Measurements from ENCODE around the gene COL13A1.

- no peak for TF ChIP-seq ARNTL (CRISPR knock-in tag; IDR thresholded peaks at IDR 0.05; ENCODE audit: borderline replicate concordance, low read depth)
- TF ChIP-seq ZNF70 (CRISPR knock-in tag; IDR thresholded peaks at IDR 0.05), result no peak
- no peak for TF ChIP-seq GLIS3 (CRISPR knock-in tag; IDR thresholded peaks at IDR 0.05)
- TF ChIP-seq RARB (CRISPR knock-in tag; IDR thresholded peaks at IDR 0.05), result no peak
- no peak for TF ChIP-seq BACH2 (CRISPR knock-in tag; IDR thresholded peaks at IDR 0.05; ENCODE audit: borderline replicate concordance)
- TF ChIP-seq ISL1 (CRISPR knock-in tag; IDR thresholded peaks at IDR 0.05), result no peak
- TF ChIP-seq ZNF8 (CRISPR knock-in tag; IDR thresholded peaks at IDR 0.05), result no peak
- TF ChIP-seq CSRNP3 (CRISPR knock-in tag; IDR thresholded peaks at IDR 0.05), result no peak
- TF ChIP-seq PPARA (CRISPR knock-in tag; IDR thresholded peaks at IDR 0.05; ENCODE audit: borderline replicate concordance), result no peak
- TF ChIP-seq CREB5 (CRISPR knock-in tag; IDR thresholded peaks at IDR 0.05; ENCODE audit: low read depth), result no peak
- no peak for TF ChIP-seq POU6F1 (CRISPR knock-in tag; IDR thresholded peaks at IDR 0.05; ENCODE audit: borderline replicate concordance, low read depth)
- no peak for TF ChIP-seq ZNF565 (CRISPR knock-in tag; conservative IDR thresholded peaks at IDR 0.05; ENCODE audit: low read depth)
- TF ChIP-seq ZFP30 (CRISPR knock-in tag; IDR thresholded peaks at IDR 0.05), result no peak
These were observed 97.2 kb downstream of the COL13A1 start for GRCh38 chr10:69898941-69899340.

Measured in SK-N-SH treated with all-trans-retinoic acid at 6 μM for 48 hours (cell line).